H1 (cell line): Measurements from ENCODE around the gene PPP1R12B. TPM values are rescaled to one million over a fixed set of nuclear protein-coding genes. Genes with fewer than 3 reads are reported as not detected.
"Not testable (repeated sequence)": the region's sequence is repeated elsewhere in the genome, so short reads cannot be mapped to it uniquely, and the experiment has no call there.

ENCODE experiments used
- CTCF ChIA-PET: fragments of 300-600 bp; sonication (Branson Sonifier 250); formaldehyde crosslinking; loops from one replicate; lab custom pipeline; 2021; ENCODE audit not compliant: partially characterized antibody; lab: Charles Lee
- POLR2A ChIA-PET: fragments of 300-600 bp; sonication (Branson Sonifier 250); formaldehyde crosslinking; loops from one replicate; lab custom pipeline; 2021; ENCODE audit warnings: inconsistent platforms; ENCODE audit not compliant: partially characterized antibody; lab: Charles Lee
- DNase-seq, 2 experiments: peaks; one replicate each; pipeline versions ENCODE4 v3.0.0 to v3.0.0-alpha.2; 2010 to 2022; ENCODE audit warnings: low spot score in 2 of 2, low read depth in 1 of 2, mixed read lengths in 1 of 2
- FAIRE-seq: peaks from 2 replicates; lab custom pipeline; 2011; peaks lifted over from hg19 to GRCh38; lab: Jason Lieb, UNC
- H2AFZ ChIP-seq: 2 replicates; pipeline ENCODE4 v1.8.1; 2012; ENCODE audit warnings: low read length, inconsistent platforms
- H2AK5ac ChIP-seq: 2 replicates; pipeline ENCODE4 v1.6.1; 2013; ENCODE audit warnings: low read depth, low read length
- H2BK120ac ChIP-seq: replicated peaks from 2 replicates; pipeline ENCODE3; 2013; ENCODE audit warnings: low read depth, low read length, inconsistent platforms
- H2BK12ac ChIP-seq: 2 replicates; pipeline ENCODE4 v1.6.1; 2013; ENCODE audit warnings: low read depth, low read length
- H2BK15ac ChIP-seq: 2 replicates; pipeline ENCODE4 v1.6.1; 2013; ENCODE audit warnings: low read length
- H2BK20ac ChIP-seq: 2 replicates; pipeline ENCODE4 v1.6.1; 2013; ENCODE audit warnings: low read length
- H2BK5ac ChIP-seq: 2 replicates; pipeline ENCODE4 v1.6.1; 2013; ENCODE audit warnings: low read depth, low read length
- H3K14ac ChIP-seq: 2 replicates; pipeline ENCODE4 v1.6.1; 2013; ENCODE audit warnings: inconsistent platforms; ENCODE audit not compliant: insufficient read length
- H3K18ac ChIP-seq: 2 replicates; pipeline ENCODE4 v1.6.1; 2013; ENCODE audit warnings: low read length; ENCODE audit errors: extremely low read depth
- H3K23ac ChIP-seq: 2 replicates; pipeline ENCODE4 v1.6.1; 2013; ENCODE audit warnings: inconsistent platforms; ENCODE audit not compliant: insufficient read length
- H3K23me2 ChIP-seq: 2 replicates; pipeline ENCODE4 v1.6.1; 2013; ENCODE audit warnings: low read depth, low read length
- H3K27ac ChIP-seq: 2 replicates; pipeline ENCODE4 v1.6.1; 2011; ENCODE audit warnings: low read depth, low read length, inconsistent platforms
- H3K27me3 ChIP-seq, 4 experiments: replicated peaks in 1 of 4; 1 replicate in 1 of 4; 2 replicates in 3 of 4; pipeline versions ENCODE4 v1.6.1 to v1.8.1; 2011 to 2013; ENCODE audit warnings: low read length in 3 of 4, mild to moderate bottlenecking in 3 of 4, inconsistent platforms in 2 of 4, mixed read lengths in 2 of 4, moderate library complexity in 1 of 4; ENCODE audit not compliant: control insufficient read depth in 3 of 4, insufficient read depth in 3 of 4; ENCODE audit errors: extremely low read depth in 1 of 4
- H3K36me3 ChIP-seq, 4 experiments: 2 replicates each; pipeline versions ENCODE4 v1.6.1 to v1.8.1; 2011 to 2013; ENCODE audit warnings: mild to moderate bottlenecking in 4 of 4, low read length in 3 of 4, moderate library complexity in 2 of 4, control low read depth in 1 of 4, inconsistent platforms in 1 of 4; ENCODE audit not compliant: insufficient read depth in 4 of 4, control insufficient read depth in 2 of 4
- H3K4ac ChIP-seq: replicated peaks from 2 replicates; pipeline ENCODE3; 2013; ENCODE audit warnings: low read length, low read depth, mixed read lengths, inconsistent platforms; ENCODE audit not compliant: insufficient read length
- H3K4me1 ChIP-seq, 4 experiments: replicated peaks in 1 of 4; 1 replicate in 1 of 4; 2 replicates in 3 of 4; pipeline versions ENCODE4 v1.6.1 to v1.8.1; 2011 to 2013; ENCODE audit warnings: low read length in 3 of 4, inconsistent platforms in 2 of 4, mixed read lengths in 1 of 4; ENCODE audit not compliant: insufficient read depth in 4 of 4, control insufficient read depth in 3 of 4
- H3K4me2 ChIP-seq, 2 experiments: 2 replicates each; pipeline versions ENCODE4 v1.6.1 to v1.8.1; 2011 to 2013; ENCODE audit warnings: low read depth in 2 of 2, low read length in 2 of 2, control low read depth in 1 of 2, inconsistent platforms in 1 of 2, mild to moderate bottlenecking in 1 of 2; ENCODE audit not compliant: insufficient read depth in 1 of 2
- H3K4me3 ChIP-seq, 4 experiments: fragments of 200-600, 300-600 bp in 1 of 4; sonication (generic), shearing (Covaris generic), sonication (Bioruptor Twin) in 1 of 4; 2 replicates each; pipeline versions ENCODE4 v1.5.1 to v1.8.1; 2011 to 2016; ENCODE audit warnings: low read length in 4 of 4, low read depth in 3 of 4, control low read depth in 2 of 4, inconsistent platforms in 2 of 4, mild to moderate bottlenecking in 2 of 4, mixed read lengths in 1 of 4, moderate library complexity in 1 of 4; ENCODE audit not compliant: insufficient read depth in 2 of 4; ENCODE audit errors: extremely low read depth in 1 of 4
- H3K56ac ChIP-seq: replicated peaks from 2 replicates; pipeline ENCODE3; 2013; ENCODE audit warnings: low read depth, mild to moderate bottlenecking, mixed read lengths, low read length, inconsistent platforms; ENCODE audit not compliant: insufficient read length
- H3K79me1 ChIP-seq: 2 replicates; pipeline ENCODE4 v1.6.1; 2013; ENCODE audit warnings: low read depth, low read length, control low read depth
- H3K79me2 ChIP-seq, 2 experiments: 2 replicates each; pipeline versions ENCODE4 v1.6.1 to v1.8.1; 2012 to 2013; ENCODE audit warnings: low read length in 2 of 2, mild to moderate bottlenecking in 2 of 2, inconsistent platforms in 1 of 2; ENCODE audit not compliant: insufficient read depth in 2 of 2, control insufficient read depth in 1 of 2
- H3K9ac ChIP-seq, 4 experiments: replicated peaks in 1 of 4; 1 replicate in 1 of 4; 2 replicates in 3 of 4; pipeline versions ENCODE4 v1.6.1 to v1.8.1; 2011 to 2013; ENCODE audit warnings: low read depth in 3 of 4, low read length in 3 of 4, control low read depth in 2 of 4, mild to moderate bottlenecking in 2 of 4, moderate library complexity in 2 of 4, inconsistent platforms in 1 of 4; ENCODE audit errors: extremely low read depth in 1 of 4
- H3K9me3 ChIP-seq, 2 experiments: 2 replicates each; pipeline versions ENCODE4 v1.6.1 to v1.8.1; 2012 to 2013; ENCODE audit warnings: mild to moderate bottlenecking in 2 of 2, moderate library complexity in 2 of 2, control low read depth in 1 of 2, inconsistent platforms in 1 of 2, low read depth in 1 of 2, low read length in 1 of 2, mixed read lengths in 1 of 2; ENCODE audit not compliant: insufficient read depth in 2 of 2
- H4K20me1 ChIP-seq, 2 experiments: replicated peaks in 1 of 2; 2 replicates each; pipeline versions ENCODE3 to v1.8.1; 2011 to 2013; ENCODE audit warnings: inconsistent platforms in 2 of 2, low read length in 2 of 2, mild to moderate bottlenecking in 1 of 2; ENCODE audit not compliant: insufficient read depth in 2 of 2, control insufficient read depth in 1 of 2
- H4K5ac ChIP-seq: 2 replicates; pipeline ENCODE4 v1.6.1; 2013; ENCODE audit warnings: low read length, low read depth, mixed read lengths, inconsistent platforms; ENCODE audit not compliant: insufficient read length
- H4K8ac ChIP-seq: 2 replicates; pipeline ENCODE4 v1.8.0; 2013; ENCODE audit warnings: mild to moderate bottlenecking, moderate library complexity, low read length, inconsistent platforms; ENCODE audit not compliant: insufficient read depth; ENCODE audit errors: extremely low read depth
- H4K91ac ChIP-seq: replicated peaks from 2 replicates; pipeline ENCODE3; 2013; ENCODE audit warnings: low read length, mixed read lengths, inconsistent platforms; ENCODE audit not compliant: insufficient read length
- whole genome bisulfite sequencing, 2 experiments: shearing (Covaris generic) in 1 of 2; methylation state at CpG; one replicate each; pipeline versions ENCODE4 v1.1.6 to v1.1.7; 2013 to 2015; ENCODE audit warnings: low lambda C conversion rate in 2 of 2, mixed read lengths in 2 of 2, inconsistent platforms in 1 of 2, low coverage in 1 of 2, missing lambda C conversion rate in 1 of 2; ENCODE audit not compliant: insufficient replicate concordance in 2 of 2, insufficient coverage in 1 of 2, insufficient read length in 1 of 2; ENCODE audit errors: extremely low coverage in 1 of 2, missing lambda C conversion rate in 1 of 2; 5-methylcytosine and 5-hydroxymethylcytosine counted together
- polyA plus RNA-seq, 7 experiments: library from polyadenylated mRNA; depleted of rRNA in 3 of 7; stranded (reverse) in 5 of 7; unstranded in 2 of 7; fragments of >200 nt in 5 of 7; fragments of 200-250 nt in 2 of 7; gene quantifications; 1 replicate in 5 of 7; 2 replicates in 1 of 7; 4 replicates in 1 of 7; pipeline versions ENCODE4 v1.2.1 to v1.2.3, GENCODE V29; 2011 to 2013; ENCODE audit warnings: missing spikeins in 2 of 7, mixed read lengths in 2 of 7
- total RNA-seq: library from RNA; stranded (reverse); fragmentation: NEBNext Ultra II Directional; extraction: Animal tissue kit (Norgen Biotek cat#: 25700); gene quantifications from 2 replicates; pipeline ENCODE4 v1.2.1, GENCODE V29; 2021

Gene PPP1R12B
- total and polyA plus RNA-seq, 2 of the 8 experiments (the other 6 are each of a cell fraction or from before 2014, with no cell fraction given), result 7.9 to 18.7 TPM

DNA sequence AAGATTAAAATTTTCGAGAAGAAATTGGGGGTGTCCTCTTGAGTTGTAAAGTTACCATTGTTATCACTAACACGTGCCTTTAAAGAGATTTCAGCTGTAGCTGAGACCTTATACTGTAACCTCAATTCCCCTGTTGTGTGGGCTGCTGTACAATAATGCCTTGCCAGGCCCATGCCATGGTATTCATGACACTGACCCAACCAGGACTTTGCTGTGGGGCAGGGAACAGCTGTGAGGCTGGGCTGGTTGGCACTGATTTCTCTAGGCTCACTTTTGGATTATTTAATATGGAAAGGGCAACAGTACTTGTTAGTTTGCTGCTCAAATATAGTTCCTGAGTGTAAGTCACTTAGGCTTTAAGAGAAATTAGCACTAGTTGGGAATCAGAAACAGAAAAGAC lies 54.9 kb downstream of the PPP1R12B start:
- CTCF ChIA-PET, result not testable (repeated sequence)

More for the DNA sequence above, 54.9 kb downstream of the PPP1R12B start:
- POLR2A ChIA-PET, H3K4ac ChIP-seq, H4K8ac ChIP-seq, H3K56ac ChIP-seq, H2AK5ac ChIP-seq, H4K91ac ChIP-seq, DNase-seq, H2BK20ac ChIP-seq, H3K9ac ChIP-seq, H2AFZ ChIP-seq, H2BK120ac ChIP-seq, H3K79me1 ChIP-seq, H3K18ac ChIP-seq, FAIRE-seq, H3K14ac ChIP-seq, H3K4me2 ChIP-seq, H2BK12ac ChIP-seq, H2BK5ac ChIP-seq, H3K23me2 ChIP-seq, H3K27ac ChIP-seq, H4K20me1 ChIP-seq, H3K36me3 ChIP-seq, H3K4me3 ChIP-seq, H2BK15ac ChIP-seq, H3K9me3 ChIP-seq, H3K23ac ChIP-seq, H3K27me3 ChIP-seq, H3K4me1 ChIP-seq, H3K79me2 ChIP-seq, H4K5ac ChIP-seq: not testable (repeated sequence)
- WGBS, 2 experiments, result 68% methylated on average over 2 of the region's 2 CpGs; no CpG with 5 or more reads in 1 of the 2 experiments
